Measurements from ENCODE around the gene EHD2. TPM values are rescaled to one million over a fixed set of nuclear protein-coding genes. Genes with fewer than 3 reads are reported as not detected.

The EHD2 gene
- polyA plus RNA-seq, 3 donors, result not detected

DNA sequence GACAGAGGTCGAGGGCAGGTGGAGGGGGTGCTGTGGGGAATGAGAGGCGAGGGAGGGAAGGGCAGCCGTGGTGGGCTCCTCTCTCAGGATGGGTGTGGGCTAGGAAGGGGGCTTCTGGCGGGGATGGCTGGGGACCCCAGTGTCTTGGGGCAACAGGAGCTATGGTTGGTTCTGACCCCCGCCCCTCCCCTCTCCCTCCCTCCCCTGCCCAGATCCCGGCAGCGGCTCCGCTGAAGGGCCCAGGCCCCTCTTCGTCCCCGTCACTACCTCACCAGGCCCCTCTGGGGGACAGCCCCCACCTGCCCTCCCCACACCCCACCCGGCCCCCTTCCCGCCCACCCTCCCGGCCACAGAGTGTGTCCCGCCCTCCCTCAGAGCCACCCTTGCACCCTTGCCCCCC, 19.3 kb upstream of the EHD2 start:
- Histone ChIP-seq H2AFZ (ENCODE audit: insufficient read depth, low read depth, low read length, poor library complexity, severe bottlenecking) (no peak overlapping the region), H3K27me3 (ENCODE audit: control insufficient read depth in 2 of 2, insufficient read depth in 2 of 2, low read length in 2 of 2) (no peaks in the 10 kb centered on the region), H3K4me1 (ENCODE audit: control insufficient read depth in 1 of 2, insufficient read depth in 2 of 2, low read length in 2 of 2) (peaks cover 0 to 3% of the 10 kb centered on the region in 2 donors), H3K79me2 (ENCODE audit: insufficient read depth, low read length) (no peaks in the 10 kb centered on the region), H3K9me3 (replicated peaks in 1 of 2; ENCODE audit: control insufficient read depth in 1 of 2, insufficient read depth in 1 of 2, low read length in 2 of 2) (peaks cover 0 to 4% of the 10 kb centered on the region in 2 donors), H3K27ac (ENCODE audit: low read depth in 1 of 2, low read length in 2 of 2) (no peak overlapping the region), H3K36me3 (replicated peaks in 1 of 2; ENCODE audit: control insufficient read depth in 1 of 2, insufficient read depth in 2 of 2, low read length in 2 of 2) (peaks cover 31 to 64% of the 10 kb centered on the region in 2 donors), H3K4me2 (replicated peaks; ENCODE audit: extremely low read depth, low read length, poor library complexity, severe bottlenecking) (no peak overlapping the region), H3K9ac (ENCODE audit: insufficient read depth, low read length, poor library complexity, severe bottlenecking) (no peak overlapping the region), H4K20me1 (ENCODE audit: insufficient read depth, low read length) (peaks cover 16% of the 10 kb centered on the region), H3K4me3 (replicated peaks in 1 of 3; ENCODE audit: low read depth in 2 of 3, low read length in 3 of 3) (no peak overlapping the region)
- Mint-ChIP-seq H3K27ac (no peak overlapping the region), H3K27me3 (ENCODE audit: low read depth in 3 of 3) (no peaks in the 10 kb centered on the region), H3K36me3 (peaks cover 30 to 63% of the 10 kb centered on the region in 2 donors), H3K9me3 (peaks cover 0 to 6% (median 0%) of the 10 kb centered on the region in 7 donors), H3K4me1 (peaks cover 3% of the 10 kb centered on the region), H3K4me3 (no peak overlapping the region)
- intact Hi-C loops (cut with micrococcal nuclease), result no loop called here
- DNase-seq, result no peak
- TF ChIP-seq, protein P1, sequence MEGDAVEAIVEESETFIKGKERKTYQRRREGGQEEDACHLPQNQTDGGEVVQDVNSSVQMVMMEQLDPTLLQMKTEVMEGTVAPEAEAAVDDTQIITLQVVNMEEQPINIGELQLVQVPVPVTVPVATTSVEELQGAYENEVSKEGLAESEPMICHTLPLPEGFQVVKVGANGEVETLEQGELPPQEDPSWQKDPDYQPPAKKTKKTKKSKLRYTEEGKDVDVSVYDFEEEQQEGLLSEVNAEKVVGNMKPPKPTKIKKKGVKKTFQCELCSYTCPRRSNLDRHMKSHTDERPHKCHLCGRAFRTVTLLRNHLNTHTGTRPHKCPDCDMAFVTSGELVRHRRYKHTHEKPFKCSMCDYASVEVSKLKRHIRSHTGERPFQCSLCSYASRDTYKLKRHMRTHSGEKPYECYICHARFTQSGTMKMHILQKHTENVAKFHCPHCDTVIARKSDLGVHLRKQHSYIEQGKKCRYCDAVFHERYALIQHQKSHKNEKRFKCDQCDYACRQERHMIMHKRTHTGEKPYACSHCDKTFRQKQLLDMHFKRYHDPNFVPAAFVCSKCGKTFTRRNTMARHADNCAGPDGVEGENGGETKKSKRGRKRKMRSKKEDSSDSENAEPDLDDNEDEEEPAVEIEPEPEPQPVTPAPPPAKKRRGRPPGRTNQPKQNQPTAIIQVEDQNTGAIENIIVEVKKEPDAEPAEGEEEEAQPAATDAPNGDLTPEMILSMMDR (IDR thresholded peaks at IDR 0.05), result no peak
- 67% methylated on average over 1 of the region's 14 CpGs for WGBS (ENCODE audit: insufficient coverage)

DNA sequence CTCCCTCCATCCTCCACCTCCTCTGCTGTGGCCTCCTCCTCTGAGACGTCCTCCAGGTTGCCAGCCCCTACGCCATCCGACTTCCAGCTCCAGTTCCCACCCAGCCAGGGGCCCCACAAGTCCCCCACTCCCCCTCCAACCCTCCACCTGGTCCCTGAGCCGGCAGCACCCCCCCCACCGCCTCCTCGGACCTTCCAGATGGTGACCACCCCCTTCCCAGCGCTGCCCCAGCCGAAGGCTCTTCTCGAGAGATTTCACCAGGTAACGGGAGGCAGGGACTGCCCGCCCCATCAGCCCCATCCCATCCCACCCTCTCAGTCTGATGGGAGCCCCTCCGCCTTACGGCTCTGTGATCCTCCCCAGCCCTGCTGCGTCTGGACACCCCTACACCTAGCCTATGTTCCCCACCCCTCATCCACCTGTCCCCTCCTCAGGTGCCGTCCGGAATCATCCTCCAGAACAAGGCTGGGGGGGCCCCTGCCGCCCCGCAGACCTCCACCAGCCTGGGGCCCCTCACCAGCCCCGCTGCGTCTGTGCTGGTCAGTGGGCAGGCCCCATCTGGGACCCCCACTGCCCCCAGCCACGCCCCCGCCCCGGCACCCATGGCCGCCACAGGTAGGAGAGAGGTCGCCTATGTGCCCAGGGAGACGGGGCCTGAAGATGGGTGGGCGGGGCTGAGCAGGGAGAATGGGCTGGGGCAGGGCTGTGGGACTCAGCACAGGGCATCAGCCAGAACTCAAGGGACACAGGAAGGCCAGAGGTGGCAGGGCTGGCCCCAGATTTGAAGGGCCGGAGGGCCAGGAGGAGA, 18.6 kb upstream of the EHD2 start:
- peaks cover 24% of the 10 kb centered on the region for H4K20me1 ChIP-seq (ENCODE audit: insufficient read depth, low read length)
- H3K79me2 ChIP-seq (ENCODE audit: insufficient read depth, low read length), result no peaks in the 10 kb centered on the region
- H3K9me3 ChIP-seq (replicated peaks in 1 of 2; ENCODE audit: control insufficient read depth in 1 of 2, insufficient read depth in 1 of 2, low read length in 2 of 2), result peaks cover 0 to 4% of the 10 kb centered on the region in 2 donors
- H3K36me3 Mint-ChIP-seq, result peaks cover 34 to 69% of the 10 kb centered on the region in 2 donors
- no peak overlapping the region for H3K27ac Mint-ChIP-seq
- H3K36me3 ChIP-seq (replicated peaks in 1 of 2; ENCODE audit: control insufficient read depth in 1 of 2, insufficient read depth in 2 of 2, low read length in 2 of 2), result peaks cover 38 to 69% of the 10 kb centered on the region in 2 donors
- no peak for DNase-seq
- no peak overlapping the region for H3K9ac ChIP-seq (ENCODE audit: insufficient read depth, low read length, poor library complexity, severe bottlenecking)
- peaks cover 0 to 6% (median 0%) of the 10 kb centered on the region in 7 donors for H3K9me3 Mint-ChIP-seq
- H2AFZ ChIP-seq (ENCODE audit: insufficient read depth, low read depth, low read length, poor library complexity, severe bottlenecking), result no peak overlapping the region
- H3K4me3 ChIP-seq (replicated peaks in 1 of 3; ENCODE audit: low read depth in 2 of 3, low read length in 3 of 3), result no peak overlapping the region
- no peaks in the 10 kb centered on the region for H3K27me3 ChIP-seq (ENCODE audit: control insufficient read depth in 2 of 2, insufficient read depth in 2 of 2, low read length in 2 of 2)
- H3K4me1 ChIP-seq (ENCODE audit: control insufficient read depth in 1 of 2, insufficient read depth in 2 of 2, low read length in 2 of 2), result peaks cover 0 to 3% of the 10 kb centered on the region in 2 donors
- H3K4me1 Mint-ChIP-seq, result peaks cover 3% of the 10 kb centered on the region
- 98% methylated on average over 25 of the region's 28 CpGs for WGBS (ENCODE audit: insufficient coverage)
- TF ChIP-seq, protein P1 (IDR thresholded peaks at IDR 0.05), result no peak
- H3K27ac ChIP-seq (ENCODE audit: low read depth in 1 of 2, low read length in 2 of 2), result no peak overlapping the region
- no peak overlapping the region for H3K4me2 ChIP-seq (replicated peaks; ENCODE audit: extremely low read depth, low read length, poor library complexity, severe bottlenecking)
- H3K27me3 Mint-ChIP-seq (ENCODE audit: low read depth in 3 of 3), result no peaks in the 10 kb centered on the region
- intact Hi-C loops (cut with micrococcal nuclease), result loop anchor here (5.0 kb wide), 2 partner anchors 182 to 412 kb away; no protein-coding TSS in a partner anchor
- no peak overlapping the region for H3K4me3 Mint-ChIP-seq
